Loucy (cell line): ENCODE results near the gene PCGF6.

ENCODE experiments used
- CTCF ChIP-seq: fragments of 200-600 bp; sonication (generic); conservative IDR thresholded peaks from 2 replicates; pipeline ENCODE4 v1.5.1; 2014; ENCODE audit warnings: mild to moderate bottlenecking, antibody characterized with exemption, low read length
- EZH2phosphoT487 ChIP-seq: fragments of 200-600 bp; IDR thresholded peaks from 2 replicates; pipeline ENCODE4 v1.6.1; 2018; ENCODE audit warnings: antibody characterized with exemption, mild to moderate bottlenecking, moderate library complexity, borderline replicate concordance

GRCh38 chr10:103256613-103257012 is 94.3 kb downstream of the PCGF6 start:
- no peak for TF ChIP-seq CTCF
- TF ChIP-seq EZH2phosphoT487 = no peak
